Activated T-cell treated with anti-CD3 and anti-CD28 coated beads, Interleukin-2, amount 50 U/mL, for 4 hours (primary cell): ENCODE data around the gene DPP6. TPM values are rescaled to one million over a fixed set of nuclear protein-coding genes. Genes with fewer than 3 reads are reported as not detected.

ENCODE experiments used
- ATAC-seq, 2 donors: fragments of 200-7000 bp; cut with Tn5 transposase; one replicate each; pipeline ENCODE4 v1.10.0; 2021
- DNase-seq: peaks from one replicate; pipeline ENCODE4 v3.0.0-alpha.2; 2020
- H3K27me3 Mint-ChIP-seq: one replicate; pipeline ENCODE4 v1.8.0; 2021; ENCODE audit warnings: low read depth, mixed read lengths
- H3K36me3 Mint-ChIP-seq: one replicate; pipeline ENCODE4 v1.8.0; 2022; ENCODE audit warnings: mixed read lengths; ENCODE audit not compliant: insufficient read depth
- H3K4me1 Mint-ChIP-seq: one replicate; pipeline ENCODE4 v1.8.0; 2021; ENCODE audit warnings: low read depth, mixed read lengths
- H3K4me3 Mint-ChIP-seq: one replicate; pipeline ENCODE4 v1.8.0; 2021; ENCODE audit warnings: mild to moderate bottlenecking, moderate library complexity, mixed read lengths
- H3K9me3 Mint-ChIP-seq: one replicate; pipeline ENCODE4 v1.8.0; 2021; ENCODE audit warnings: mixed read lengths
- total RNA-seq, 3 donors: library from RNA; stranded (reverse); gene quantifications; one replicate each; pipeline ENCODE4 v1.2.1, GENCODE V29; 2021

Gene DPP6
- total RNA-seq, 3 donors from 2014 or later = not detected

DNA sequence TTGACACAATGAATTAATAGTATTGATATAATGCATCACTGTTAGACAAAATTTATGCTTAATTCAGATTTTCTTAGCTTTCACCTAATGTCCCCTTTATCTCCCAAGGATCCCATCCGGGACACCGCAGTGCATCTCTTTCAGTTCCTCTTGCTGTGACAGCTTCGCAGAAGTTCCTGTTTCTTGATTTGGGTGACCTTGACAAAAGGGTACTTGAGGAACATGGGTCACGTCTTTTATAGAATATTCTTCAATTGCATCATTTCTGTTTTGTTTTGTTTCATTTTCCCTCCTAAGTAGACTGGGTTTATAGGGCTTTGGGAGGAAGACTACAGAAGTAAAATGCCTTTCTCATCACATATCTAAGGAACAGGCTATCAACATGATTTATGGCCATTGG is 453.2 kb downstream of the DPP6 start:
- no peak for DNase-seq
- Mint-ChIP-seq H3K9me3 (peaks cover 16% of the 10 kb centered on the region), H3K4me3 (no peak overlapping the region), H3K4me1 (no peaks in the 10 kb centered on the region), H3K36me3 (no peaks in the 10 kb centered on the region), H3K27me3 (no peaks in the 10 kb centered on the region)
- ATAC-seq = no peak

DNA sequence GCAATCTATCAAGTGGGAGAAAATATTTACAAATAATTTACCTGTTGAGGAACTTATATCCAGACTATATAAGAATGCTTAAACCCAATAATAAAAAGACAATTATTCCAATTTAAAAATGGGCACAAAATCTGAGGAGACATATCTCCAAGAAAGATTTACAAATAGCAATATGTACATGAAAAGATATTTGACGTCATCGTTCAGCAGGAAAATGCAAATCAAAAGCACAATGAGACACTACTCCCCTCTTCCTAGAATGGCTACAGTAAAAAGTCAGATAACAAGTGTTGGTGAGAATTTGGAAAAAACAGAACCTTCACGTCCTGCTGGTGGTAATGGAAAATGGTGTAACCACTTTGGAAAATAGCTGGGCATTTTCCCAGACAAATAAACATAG is 457.0 kb downstream of the DPP6 start:
- DNase-seq (no peak), ATAC-seq (no peak)
- H3K9me3 Mint-ChIP-seq = peaks cover 3% of the 10 kb centered on the region
- H3K27me3 Mint-ChIP-seq = no peaks in the 10 kb centered on the region
- H3K4me3 Mint-ChIP-seq = no peak overlapping the region
- H3K36me3 Mint-ChIP-seq = no peaks in the 10 kb centered on the region
- H3K4me1 Mint-ChIP-seq = no peaks in the 10 kb centered on the region

DNA sequence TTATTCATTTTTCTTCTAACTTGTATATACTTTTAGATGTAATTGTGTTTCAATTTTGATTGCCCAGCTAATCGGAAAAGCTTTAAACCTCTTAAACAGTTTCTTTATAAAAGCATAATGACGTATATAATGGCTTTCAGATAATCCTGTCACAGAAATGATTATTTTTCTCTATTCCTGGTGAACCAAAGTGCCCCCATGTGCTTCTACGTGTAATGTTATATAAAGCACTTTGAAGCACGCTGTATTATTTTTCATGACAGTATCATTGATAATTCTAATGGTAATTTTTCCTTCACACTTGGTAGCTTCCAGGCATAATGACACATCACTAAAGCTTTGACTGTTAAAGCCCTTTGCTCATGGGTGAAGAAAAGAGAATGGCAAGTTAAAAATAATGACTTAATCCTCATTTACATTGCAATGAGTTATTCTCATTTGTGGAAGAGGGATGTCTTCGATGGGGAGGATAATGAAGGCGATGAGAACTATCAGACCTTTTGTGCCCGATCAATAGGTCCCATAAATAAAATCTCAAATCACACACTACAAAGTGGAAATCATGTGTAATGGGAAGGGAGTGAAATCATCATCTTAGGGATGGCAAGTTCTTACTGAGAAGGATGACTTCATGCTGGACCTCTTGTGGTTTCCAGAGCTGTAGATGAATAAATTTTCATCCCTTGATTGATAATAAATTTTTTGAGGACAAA is 460.1 kb downstream of the DPP6 start:
- no peak overlapping the region for H3K4me3 Mint-ChIP-seq
- no peak for DNase-seq
- no peaks in the 10 kb centered on the region for H3K36me3 Mint-ChIP-seq
- no peak for ATAC-seq
- no peaks in the 10 kb centered on the region for H3K27me3 Mint-ChIP-seq
- no peaks in the 10 kb centered on the region for H3K4me1 Mint-ChIP-seq
- H3K9me3 Mint-ChIP-seq = peaks cover 3% of the 10 kb centered on the region

DNA sequence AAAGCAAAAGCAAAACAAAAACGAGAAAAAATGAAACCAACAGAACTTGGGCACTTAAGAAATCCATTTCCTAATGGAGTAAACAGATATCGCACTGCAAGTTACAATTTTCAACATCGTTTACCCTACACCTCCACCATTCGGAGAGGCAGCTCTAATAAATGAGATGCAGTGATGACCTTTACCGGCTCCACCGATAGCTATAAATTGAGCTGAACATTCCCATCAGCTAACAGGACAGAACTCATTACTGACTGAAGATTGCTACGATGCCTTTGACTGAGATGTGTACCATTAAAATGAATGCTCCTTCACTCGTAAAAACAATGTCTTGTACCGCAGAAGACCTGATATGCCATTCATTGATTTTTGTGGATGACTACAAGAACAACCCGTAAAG is 465.6 kb downstream of the DPP6 start:
- ATAC-seq = no peak
- Mint-ChIP-seq H3K9me3 (peaks cover 9% of the 10 kb centered on the region), H3K27me3 (no peaks in the 10 kb centered on the region), H3K36me3 (no peaks in the 10 kb centered on the region), H3K4me3 (no peak overlapping the region), H3K4me1 (no peaks in the 10 kb centered on the region)
- DNase-seq = no peak

DNA sequence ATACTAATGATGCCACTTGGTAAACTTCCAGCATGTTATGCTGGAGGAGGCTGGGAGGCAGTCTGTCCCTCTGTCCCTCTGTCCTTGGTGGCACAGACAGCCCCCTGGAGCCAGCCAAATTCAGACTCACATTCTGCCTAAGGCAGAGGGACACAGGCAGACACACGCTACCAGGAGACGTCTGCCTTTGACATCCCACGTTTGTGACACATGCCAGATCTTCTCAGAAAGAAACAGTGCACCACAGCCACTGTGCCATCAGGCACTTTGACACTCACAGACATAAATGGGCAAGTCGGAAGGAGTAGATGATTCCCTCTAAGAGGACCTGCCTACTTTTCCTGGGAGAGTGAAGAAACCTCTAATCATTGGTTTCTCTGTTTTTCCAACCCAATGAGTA is 467.0 kb downstream of the DPP6 start:
- Mint-ChIP-seq H3K4me3 (no peak overlapping the region), H3K4me1 (no peaks in the 10 kb centered on the region), H3K36me3 (no peaks in the 10 kb centered on the region), H3K9me3 (peaks cover 9% of the 10 kb centered on the region), H3K27me3 (no peaks in the 10 kb centered on the region)
- DNase-seq (no peak), ATAC-seq (no peak)

DNA sequence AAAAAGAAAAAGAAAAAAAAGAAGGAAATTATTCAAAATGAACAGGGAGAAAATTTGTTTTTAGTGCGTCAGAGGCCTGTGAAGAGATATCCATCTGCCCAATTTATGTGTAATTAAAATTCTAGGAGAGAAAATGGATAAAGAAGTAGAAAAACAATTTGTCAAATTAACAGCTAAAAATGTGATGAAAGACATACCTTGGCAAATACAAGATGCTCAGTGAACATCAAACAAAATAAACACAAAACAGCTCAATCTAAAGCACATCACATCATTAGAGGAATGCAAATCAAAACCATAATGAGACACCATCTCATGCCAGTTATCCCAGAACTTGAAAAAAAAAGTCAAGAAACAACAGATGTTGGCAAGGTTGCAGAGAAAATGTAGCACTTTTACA is 477.9 kb downstream of the DPP6 start:
- no peak for ATAC-seq
- H3K4me3 Mint-ChIP-seq = no peak overlapping the region
- no peak for DNase-seq
- no peaks in the 10 kb centered on the region for H3K4me1 Mint-ChIP-seq
- H3K36me3 Mint-ChIP-seq = no peaks in the 10 kb centered on the region
- peaks cover 4% of the 10 kb centered on the region for H3K9me3 Mint-ChIP-seq
- no peaks in the 10 kb centered on the region for H3K27me3 Mint-ChIP-seq

DNA sequence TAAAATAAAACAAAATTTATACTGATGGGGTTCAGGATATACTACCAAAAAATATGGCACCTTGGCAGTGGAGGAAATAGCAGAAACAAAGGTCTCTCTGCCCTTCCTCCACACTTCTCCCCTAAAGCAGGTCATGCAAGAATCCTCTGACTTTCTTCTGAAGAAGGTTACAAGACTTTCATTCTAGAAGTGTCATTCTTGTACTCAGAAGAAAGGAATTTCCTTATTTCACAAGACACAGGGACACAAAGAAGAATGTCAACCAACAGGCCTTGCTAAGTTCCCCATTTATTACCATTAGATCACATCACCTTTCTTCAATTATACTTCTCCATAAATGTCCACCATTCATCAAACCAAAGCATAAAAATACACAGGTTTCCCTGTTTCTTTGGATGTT is 480.6 kb downstream of the DPP6 start:
- no peaks in the 10 kb centered on the region for H3K27me3 Mint-ChIP-seq

DNA sequence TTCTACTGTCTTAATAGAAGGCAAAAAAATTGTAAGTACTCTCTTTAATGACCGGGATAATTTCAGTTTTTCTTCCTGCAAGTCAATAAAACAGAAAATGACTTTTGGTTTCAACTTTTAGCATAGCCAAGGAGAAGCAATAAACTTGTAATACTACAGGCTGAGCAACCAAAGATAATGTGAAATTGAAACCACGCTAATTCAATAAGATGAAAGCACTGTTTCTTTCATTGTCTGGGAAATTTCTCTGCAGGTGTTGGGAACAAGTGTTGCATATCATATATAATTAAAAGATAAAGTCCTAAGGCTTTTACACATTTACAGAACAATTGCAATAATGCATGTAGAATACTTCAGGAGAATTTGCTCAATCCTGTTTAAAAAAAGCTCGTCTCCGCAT is 488.4 kb downstream of the DPP6 start:
- no peaks in the 10 kb centered on the region for H3K4me1 Mint-ChIP-seq
- H3K9me3 Mint-ChIP-seq = no peaks in the 10 kb centered on the region
- ATAC-seq (no peak), DNase-seq (no peak)
- no peak overlapping the region for H3K4me3 Mint-ChIP-seq
- no peaks in the 10 kb centered on the region for H3K36me3 Mint-ChIP-seq
- no peaks in the 10 kb centered on the region for H3K27me3 Mint-ChIP-seq

More for the DNA sequence above, 480.6 kb downstream of the DPP6 start:
- Mint-ChIP-seq H3K4me3 (no peak overlapping the region), H3K9me3 (peaks cover 4% of the 10 kb centered on the region), H3K36me3 (no peaks in the 10 kb centered on the region), H3K4me1 (no peaks in the 10 kb centered on the region)
- ATAC-seq = no peak
- no peak for DNase-seq

DNA sequence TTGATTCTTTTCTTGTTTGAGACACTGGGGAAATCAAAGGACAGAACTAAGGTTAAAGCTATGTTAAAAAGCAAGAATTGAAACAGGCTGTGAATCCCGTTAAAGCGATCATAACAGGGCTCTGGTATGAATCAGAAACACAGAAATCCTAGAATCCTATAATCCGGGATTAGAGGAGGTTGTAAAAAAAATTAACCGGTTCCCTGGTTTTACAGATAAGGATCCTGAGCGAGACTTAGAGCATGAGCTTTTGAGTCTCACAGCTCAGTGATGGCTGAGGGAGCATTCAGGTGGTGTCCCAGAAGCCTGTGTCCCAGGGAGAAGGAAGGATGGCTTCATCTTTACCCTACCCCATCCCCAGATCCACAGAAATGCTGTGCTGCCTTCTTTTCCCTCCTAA is 489.4 kb downstream of the DPP6 start:
- Mint-ChIP-seq H3K36me3 (no peaks in the 10 kb centered on the region), H3K4me1 (no peaks in the 10 kb centered on the region), H3K27me3 (no peaks in the 10 kb centered on the region), H3K4me3 (no peak overlapping the region), H3K9me3 (no peaks in the 10 kb centered on the region)
- ATAC-seq (no peak), DNase-seq (no peak)

DNA sequence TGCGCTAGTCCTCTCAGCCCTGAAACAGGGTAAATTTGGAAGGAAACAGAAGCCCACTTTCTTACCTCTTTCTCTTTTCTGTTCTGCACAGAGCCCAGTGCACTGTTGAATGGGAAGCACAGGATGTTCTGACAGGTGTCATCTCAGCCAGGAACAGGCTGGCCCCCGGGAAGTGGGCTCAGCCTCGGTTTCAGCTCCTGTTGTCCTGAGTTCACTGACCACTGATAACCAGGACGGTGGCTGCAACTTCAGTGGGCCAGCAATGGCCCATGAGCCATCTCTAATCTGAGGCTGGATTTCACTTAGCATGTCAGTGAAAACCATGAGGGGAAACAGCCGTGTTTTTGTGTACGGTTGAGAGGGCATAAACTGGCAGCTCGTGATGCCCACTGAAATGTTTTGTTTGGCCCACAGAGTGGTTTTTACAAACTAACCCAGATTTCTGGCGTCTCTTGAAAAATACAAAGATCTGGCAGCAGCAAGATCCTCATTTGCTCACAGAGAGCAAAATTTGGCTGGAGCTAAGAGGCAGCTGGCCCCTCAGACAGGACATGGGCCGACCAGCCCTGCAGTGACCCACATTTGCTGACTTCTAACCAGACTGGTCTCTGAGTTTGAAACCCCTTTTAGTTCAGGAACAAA is 494.9 kb downstream of the DPP6 start:
- H3K27me3 Mint-ChIP-seq = no peaks in the 10 kb centered on the region
- H3K4me1 Mint-ChIP-seq = no peaks in the 10 kb centered on the region
- H3K4me3 Mint-ChIP-seq = no peak overlapping the region
- DNase-seq (no peak), ATAC-seq (no peak)
- H3K36me3 Mint-ChIP-seq = no peaks in the 10 kb centered on the region
- H3K9me3 Mint-ChIP-seq = no peaks in the 10 kb centered on the region

DNA sequence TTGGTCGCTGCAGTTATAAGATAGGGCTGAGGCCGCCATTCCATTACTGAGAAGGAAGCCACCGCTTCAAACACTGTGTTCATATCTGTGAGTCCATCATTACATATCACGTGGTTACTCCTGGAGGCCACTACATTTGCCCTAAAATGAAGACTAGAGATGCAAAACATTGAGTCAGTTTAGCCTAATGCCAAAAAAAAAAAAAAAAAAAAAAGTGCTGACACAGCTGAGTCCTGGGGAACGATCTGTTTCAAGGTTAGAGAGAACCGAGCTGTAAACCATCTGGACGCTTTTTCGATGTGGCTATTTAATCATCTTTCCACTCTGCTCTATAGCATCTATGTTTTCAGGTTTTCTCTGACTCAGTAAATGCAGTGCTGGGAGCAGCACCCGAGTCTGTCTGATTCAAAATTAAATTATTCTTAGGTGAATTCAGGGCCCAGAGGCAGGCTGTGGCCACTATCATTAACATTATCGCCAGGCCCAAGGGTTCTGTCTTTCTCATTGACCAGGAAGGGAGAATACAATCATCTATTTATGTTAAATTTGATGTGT is 501.6 kb downstream of the DPP6 start:
- H3K4me1 Mint-ChIP-seq = no peaks in the 10 kb centered on the region
- H3K27me3 Mint-ChIP-seq = no peaks in the 10 kb centered on the region
- DNase-seq (no peak), ATAC-seq (no peak)
- H3K4me3 Mint-ChIP-seq = no peak overlapping the region
- H3K36me3 Mint-ChIP-seq = no peaks in the 10 kb centered on the region
- no peaks in the 10 kb centered on the region for H3K9me3 Mint-ChIP-seq

DNA sequence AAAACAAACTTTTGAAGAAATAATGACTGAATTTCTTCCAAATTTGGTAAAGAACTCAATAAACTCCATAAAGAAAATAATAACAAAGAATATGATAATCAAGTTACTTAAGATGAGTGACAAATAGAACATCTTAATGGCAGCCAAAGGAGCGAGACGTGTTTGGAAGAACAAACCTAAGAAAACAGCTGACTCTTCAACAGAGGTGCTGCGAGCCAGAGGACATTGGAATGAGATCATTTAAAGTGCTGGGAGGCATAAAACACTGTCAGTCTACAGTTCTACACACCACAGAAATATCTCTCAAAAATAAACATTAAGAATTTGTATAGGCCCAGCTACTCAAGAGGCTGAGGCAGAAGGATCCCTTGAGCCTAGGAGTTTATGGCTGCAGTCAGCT is 507.3 kb downstream of the DPP6 start:
- H3K4me3 Mint-ChIP-seq = no peak overlapping the region
- H3K9me3 Mint-ChIP-seq = peaks cover 12% of the 10 kb centered on the region
- ATAC-seq = no peak
- no peaks in the 10 kb centered on the region for H3K27me3 Mint-ChIP-seq
- no peaks in the 10 kb centered on the region for H3K4me1 Mint-ChIP-seq
- DNase-seq = no peak
- H3K36me3 Mint-ChIP-seq = no peaks in the 10 kb centered on the region

DNA sequence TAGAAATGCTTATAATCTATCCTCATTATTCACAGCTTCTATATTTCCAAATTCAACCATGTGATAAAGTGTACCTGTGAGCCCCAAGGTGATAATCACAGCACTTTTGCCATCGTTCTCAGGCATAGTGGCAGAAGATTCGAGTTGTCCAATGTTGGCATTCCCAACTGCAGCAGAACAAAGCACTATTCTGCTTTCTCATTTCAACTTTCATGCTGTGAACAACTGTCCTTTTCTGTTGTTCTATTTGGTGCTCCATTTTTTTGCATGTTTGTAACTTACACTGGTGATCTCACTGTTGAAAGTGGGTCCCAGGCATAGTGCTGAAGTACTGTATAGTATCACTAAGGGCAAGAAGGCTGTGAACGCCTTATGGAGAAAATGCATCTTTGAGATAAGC is 512.5 kb downstream of the DPP6 start:
- peaks cover 9% of the 10 kb centered on the region for H3K9me3 Mint-ChIP-seq
- no peak for DNase-seq

DNA sequence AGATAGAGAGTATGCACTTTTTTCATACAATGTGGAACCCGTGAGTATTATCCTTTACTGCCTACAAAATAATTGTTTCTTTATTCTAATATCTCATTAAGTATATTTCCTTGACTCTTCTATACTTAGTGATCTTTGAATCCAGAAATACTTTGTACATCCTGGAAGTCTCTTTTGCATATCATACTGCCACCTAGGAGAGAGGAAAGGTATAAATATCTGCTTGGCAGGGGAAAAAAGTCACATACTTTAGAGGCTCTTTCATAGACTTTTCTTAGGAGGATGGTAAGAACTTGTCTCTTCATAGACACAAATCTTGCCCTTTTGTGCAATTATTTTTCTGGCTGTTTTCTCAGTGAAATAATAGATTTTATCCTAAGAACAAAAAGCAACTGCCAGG is 514.7 kb downstream of the DPP6 start:
- peaks cover 6% of the 10 kb centered on the region for H3K9me3 Mint-ChIP-seq
- no peaks in the 10 kb centered on the region for H3K4me1 Mint-ChIP-seq
- DNase-seq = no peak
- no peak for ATAC-seq
- no peaks in the 10 kb centered on the region for H3K36me3 Mint-ChIP-seq
- no peak overlapping the region for H3K4me3 Mint-ChIP-seq
- H3K27me3 Mint-ChIP-seq = no peaks in the 10 kb centered on the region

More for the DNA sequence above, 512.5 kb downstream of the DPP6 start:
- Mint-ChIP-seq H3K36me3 (no peaks in the 10 kb centered on the region), H3K4me1 (no peaks in the 10 kb centered on the region), H3K27me3 (no peaks in the 10 kb centered on the region), H3K4me3 (no peak overlapping the region)
- no peak for ATAC-seq

DNA sequence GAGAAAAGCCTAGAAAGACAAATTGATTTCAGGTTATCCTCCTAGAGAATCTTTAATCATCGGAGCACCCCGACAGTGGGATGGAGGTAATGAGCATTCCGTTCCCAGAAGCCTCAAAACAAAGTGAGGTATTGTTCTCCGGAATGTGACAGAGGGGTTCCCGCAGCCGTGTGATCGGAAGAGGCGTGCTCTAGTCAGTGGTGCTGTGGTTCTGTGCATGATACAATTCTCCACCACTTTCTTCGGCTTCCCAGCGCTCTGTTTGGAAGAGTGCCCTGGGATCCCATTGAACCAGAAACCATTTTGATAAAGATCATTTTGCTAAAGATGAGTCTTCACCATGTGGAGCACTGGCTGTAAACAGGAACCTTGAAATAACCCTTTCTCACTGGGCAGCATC is 516.1 kb downstream of the DPP6 start:
- ATAC-seq (no peak), DNase-seq (no peak)
- Mint-ChIP-seq H3K27me3 (no peaks in the 10 kb centered on the region), H3K4me1 (no peaks in the 10 kb centered on the region), H3K36me3 (no peaks in the 10 kb centered on the region), H3K9me3 (peaks cover under 1% of the 10 kb centered on the region), H3K4me3 (no peak overlapping the region)
